Activated T-cell treated with anti-CD3 and anti-CD28 coated beads for 48 hours (primary cell): ENCODE data around the gene NTMT1.
A peak's percentile ranks its signal among the peaks of the same experiment; 100 is the strongest.

Experiments
- DNase-seq: peaks from one replicate; pipeline ENCODE4 v3.0.0-alpha.2; 2020; ENCODE audit warnings: low read depth

Gene NTMT1

GRCh38 chr9:129597355-129598088 is 28.4 kb upstream of the NTMT1 start:
- no peak for DNase-seq

GRCh38 chr9:129598089-129598596 is 27.8 kb upstream of the NTMT1 start:
- no peak for DNase-seq

- DNase-seq: no peak
Measured at GRCh38 chr9:129601082-129601674, 24.8 kb upstream of the NTMT1 start.

- no peak for DNase-seq
Measured at GRCh38 chr9:129602598-129603415, 23.2 kb upstream of the NTMT1 start.

GRCh38 chr9:129604056-129604765 is 21.8 kb upstream of the NTMT1 start:
- no peak for DNase-seq

- DNase-seq: no peak
Measured at GRCh38 chr9:129604766-129605163, 21.2 kb upstream of the NTMT1 start.

GRCh38 chr9:129606161-129607026 is 19.6 kb upstream of the NTMT1 start:
- no peak for DNase-seq

- DNase-seq: no peak
Measured at GRCh38 chr9:129607027-129607387, 19.0 kb upstream of the NTMT1 start.

GRCh38 chr9:129608561-129609481 is 17.1 kb upstream of the NTMT1 start:
- DNase-seq: no peak

- no peak for DNase-seq
Measured at GRCh38 chr9:129609486-129610212, 16.3 kb upstream of the NTMT1 start.

GRCh38 chr9:129610213-129610472 is 15.8 kb upstream of the NTMT1 start:
- no peak for DNase-seq

- peak; percentile 68 for DNase-seq
Measured at GRCh38 chr9:129610473-129611306, 15.3 kb upstream of the NTMT1 start.

- no peak for DNase-seq
Measured at GRCh38 chr9:129611307-129611800, 14.6 kb upstream of the NTMT1 start.

GRCh38 chr9:129612123-129612522 is 13.8 kb upstream of the NTMT1 start:
- DNase-seq: no peak

- DNase-seq: no peak
Measured at GRCh38 chr9:129612815-129613519, 13.0 kb upstream of the NTMT1 start.

- no peak for DNase-seq
Measured at GRCh38 chr9:129613520-129614175, 12.3 kb upstream of the NTMT1 start.

- DNase-seq: no peak
Measured at GRCh38 chr9:129614932-129615331, 11.0 kb upstream of the NTMT1 start.
